ENCODE measurements around the gene SWAP70.
A peak's percentile ranks its signal among the peaks of the same experiment; 100 is the strongest.

SWAP70 gene

GRCh38 chr11:9755561-9756185 lies 91.8 kb downstream of the SWAP70 start:
- no peak for DNase-seq

GRCh38 chr11:9756461-9756860 lies 92.6 kb downstream of the SWAP70 start:
- no peak for DNase-seq

- DNase-seq: no peak
These were observed 93.0 kb downstream of the SWAP70 start for GRCh38 chr11:9756878-9757277.

DNA sequence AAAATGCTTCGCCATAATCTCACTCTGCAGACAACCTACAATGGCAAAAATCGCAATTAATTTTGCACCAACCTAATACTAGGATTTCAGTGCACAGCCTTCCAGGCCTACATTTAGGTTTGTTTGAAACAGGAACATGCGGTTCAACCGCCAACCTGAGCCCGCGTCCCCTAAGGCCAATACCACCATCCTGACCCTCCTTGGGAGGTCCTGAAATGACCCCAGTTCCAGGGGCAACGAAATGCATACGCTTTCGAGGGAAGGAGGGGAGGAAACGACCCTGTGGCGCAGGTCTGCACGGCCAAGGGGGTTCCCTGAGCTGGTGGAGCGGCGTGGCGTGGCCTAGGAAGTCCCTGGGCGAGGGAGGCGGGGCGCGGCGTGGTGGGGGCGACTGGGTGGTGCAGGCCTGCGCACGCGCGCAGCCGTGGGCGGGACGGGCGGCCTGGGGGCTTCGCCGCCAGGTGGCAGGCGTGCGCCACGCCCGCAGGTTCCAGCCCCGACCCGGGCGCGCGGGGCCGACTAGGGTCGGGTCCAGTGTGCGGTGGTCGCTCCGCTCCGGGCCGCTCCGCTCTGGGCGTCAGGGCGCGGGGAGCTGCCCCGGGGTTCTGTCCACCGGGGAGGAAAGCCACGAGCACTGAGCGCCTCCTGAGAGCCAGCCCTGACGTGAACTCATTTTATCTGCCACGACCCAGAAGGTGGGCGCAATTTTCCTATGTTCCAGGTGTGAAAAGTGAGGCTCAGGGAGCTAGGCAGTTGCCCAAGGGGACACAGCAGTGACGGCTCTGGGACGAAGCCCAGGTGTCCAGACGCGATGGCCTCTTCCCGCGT lies 94.1 kb downstream of the SWAP70 start:
- DNase-seq: peak; percentile 34

- no peak for DNase-seq
These were observed 95.0 kb downstream of the SWAP70 start for GRCh38 chr11:9758637-9759518.

GRCh38 chr11:9759519-9760192 lies 95.8 kb downstream of the SWAP70 start:
- no peak for DNase-seq

GRCh38 chr11:9760193-9760575 lies 96.3 kb downstream of the SWAP70 start:
- no peak for DNase-seq

GRCh38 chr11:9761441-9761945 lies 97.6 kb downstream of the SWAP70 start:
- DNase-seq: no peak

DNA sequence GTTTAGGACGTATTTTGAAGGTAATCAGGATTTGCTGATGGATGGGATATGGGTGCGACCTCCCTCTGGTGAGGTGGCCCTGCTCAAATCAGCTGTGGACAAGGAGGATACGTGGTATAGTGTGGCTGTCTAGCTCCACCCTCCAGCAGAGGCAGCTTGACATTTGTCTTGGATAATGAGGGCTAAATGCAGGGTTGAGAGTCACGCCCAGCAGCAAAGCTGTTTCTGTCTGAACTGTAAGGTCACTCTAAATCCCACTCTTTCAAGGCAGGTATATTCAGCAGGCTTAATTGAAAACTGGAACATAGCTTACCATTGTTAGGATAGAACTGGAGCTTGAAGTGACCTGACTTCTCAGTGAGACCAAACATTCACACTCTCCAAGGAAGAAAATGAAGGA lies 98.7 kb downstream of the SWAP70 start:
- DNase-seq: no peak

DNA sequence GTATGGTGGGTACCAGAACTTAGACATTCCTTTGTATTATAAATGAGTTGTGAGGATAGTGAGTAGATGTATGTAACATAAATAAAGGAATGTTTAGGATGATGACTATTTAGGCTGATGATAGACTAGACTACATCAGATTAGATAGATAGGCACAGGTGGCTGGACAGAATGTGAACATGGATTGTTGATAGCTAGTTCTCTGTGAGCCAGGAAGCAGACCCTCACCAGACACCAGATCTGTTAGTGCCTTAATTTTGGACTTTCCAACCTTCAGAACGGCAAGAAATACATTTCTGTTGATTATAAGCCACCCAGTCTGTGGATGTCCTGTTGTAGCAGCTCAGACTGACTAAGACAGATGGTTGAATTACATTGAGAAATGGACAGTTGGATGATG lies 99.4 kb downstream of the SWAP70 start:
- DNase-seq: no peak

DNA sequence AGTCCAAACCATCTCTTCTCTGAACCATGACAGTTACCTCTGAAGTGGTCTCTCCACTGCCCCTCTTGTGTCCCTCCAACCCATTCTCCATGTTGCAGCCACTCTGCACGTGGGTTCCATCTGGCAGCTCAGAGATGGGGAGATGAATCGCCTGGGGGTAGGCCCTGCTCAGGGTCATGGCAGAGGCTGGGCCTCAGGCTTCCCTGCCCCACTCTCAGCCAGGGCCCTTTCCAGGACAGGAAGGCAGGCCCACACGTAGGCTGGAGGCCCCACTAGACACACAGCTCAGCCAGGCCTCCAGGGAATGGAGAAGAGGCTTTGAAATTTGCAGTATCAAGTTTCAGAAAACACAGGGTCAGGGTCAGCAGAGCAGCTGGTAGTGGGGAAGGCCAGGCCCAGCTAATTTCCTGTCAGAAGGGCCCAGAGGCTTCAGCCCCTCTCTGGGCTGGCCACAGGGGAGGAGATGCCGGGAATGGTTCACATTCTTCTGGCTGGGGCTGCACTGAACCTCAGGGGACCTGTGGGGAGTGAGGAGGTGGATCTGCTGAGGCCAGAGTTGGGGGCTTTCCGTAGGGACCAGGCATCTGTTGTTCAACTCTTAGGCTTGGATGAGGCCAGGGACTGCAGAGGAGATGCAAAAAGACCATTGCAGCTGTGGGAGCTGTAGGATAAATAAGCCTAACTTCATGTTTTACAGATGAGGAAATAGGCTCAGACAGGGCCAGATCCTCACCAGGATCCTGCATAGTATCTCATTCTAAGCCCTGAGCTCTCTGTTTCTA lies 101.6 kb downstream of the SWAP70 start:
- no peak for DNase-seq

DNA sequence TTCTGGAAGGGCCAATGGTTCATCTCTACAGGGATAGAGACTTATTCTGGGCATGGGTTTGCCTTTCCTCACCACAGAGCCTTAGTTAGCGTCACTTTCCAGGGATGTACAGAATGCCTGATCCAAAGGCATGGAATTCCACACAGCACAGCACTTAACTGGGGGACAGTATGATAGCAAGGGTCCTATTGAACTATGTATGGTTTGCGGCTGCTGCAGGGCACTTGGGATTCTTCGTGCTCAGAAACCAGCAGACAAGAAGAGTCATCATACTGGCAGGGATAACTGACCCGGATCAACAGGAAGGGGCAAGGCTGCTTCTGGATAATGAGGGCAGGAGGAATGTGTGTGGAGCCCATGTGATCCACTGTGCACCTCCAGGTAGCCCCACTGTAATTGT lies 105.7 kb downstream of the SWAP70 start:
- no peak for DNase-seq

DNA sequence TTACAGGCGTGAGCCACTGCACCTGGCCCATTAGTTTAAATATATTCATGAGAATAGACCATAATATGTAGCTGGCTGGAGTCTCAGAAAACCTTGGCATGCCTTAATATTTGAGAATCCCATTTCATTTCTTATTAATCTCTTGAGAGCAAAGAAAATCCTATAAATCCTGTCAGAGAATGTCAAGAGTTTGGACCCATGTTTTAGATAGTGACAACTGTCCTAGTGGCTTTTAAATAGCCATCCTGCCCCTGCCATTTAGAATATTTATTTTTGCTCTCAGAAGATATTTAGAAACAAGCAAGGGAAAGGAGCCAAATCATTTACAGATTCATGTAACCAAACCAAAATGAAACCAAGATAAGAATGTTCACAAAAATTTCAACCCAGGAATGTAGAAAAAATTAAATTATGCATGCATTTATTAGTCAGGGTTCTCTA lies 107.2 kb downstream of the SWAP70 start:
- no peak for DNase-seq

- DNase-seq: no peak
These were observed 108.3 kb downstream of the SWAP70 start for GRCh38 chr11:9772218-9772617.

DNA sequence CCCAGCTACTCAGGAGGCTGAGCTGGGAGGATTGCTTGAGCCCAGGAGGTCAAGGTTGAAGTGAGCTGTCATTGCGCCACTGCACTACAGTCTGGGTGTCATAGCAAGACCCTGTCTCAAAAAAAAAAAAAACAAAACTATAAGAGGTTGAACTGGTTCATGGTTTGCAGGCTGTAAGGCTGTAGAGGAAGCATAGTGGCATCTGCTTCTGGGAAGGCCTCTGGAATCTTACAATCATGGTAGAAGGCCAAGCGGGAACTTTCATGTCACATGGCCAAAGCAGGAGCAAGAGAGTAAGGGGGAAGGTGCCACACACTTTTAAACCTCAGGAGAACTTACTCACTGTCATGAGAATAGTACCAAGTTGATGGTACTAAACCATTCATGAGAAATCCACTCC lies 109.6 kb downstream of the SWAP70 start:
- DNase-seq: no peak

DNA sequence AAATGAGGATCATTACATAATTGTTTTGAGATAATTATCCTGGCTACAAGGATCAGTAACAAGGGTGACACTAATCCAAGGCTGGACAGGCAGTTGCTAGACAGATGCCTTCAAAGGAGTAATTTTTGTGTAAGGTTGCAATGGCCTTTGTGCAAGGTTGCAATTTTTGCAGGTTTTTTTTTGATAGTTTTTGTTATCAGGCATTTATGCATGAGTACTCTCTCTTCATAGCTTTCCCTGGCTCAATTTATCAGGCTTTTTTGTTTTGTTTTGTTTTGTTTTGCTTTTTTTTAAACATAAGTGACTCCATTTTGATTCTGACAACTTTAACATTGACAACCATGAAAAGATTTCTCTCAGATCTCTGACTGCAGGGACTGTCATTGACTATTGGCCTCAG lies 110.2 kb downstream of the SWAP70 start:
- no peak for DNase-seq

DNA sequence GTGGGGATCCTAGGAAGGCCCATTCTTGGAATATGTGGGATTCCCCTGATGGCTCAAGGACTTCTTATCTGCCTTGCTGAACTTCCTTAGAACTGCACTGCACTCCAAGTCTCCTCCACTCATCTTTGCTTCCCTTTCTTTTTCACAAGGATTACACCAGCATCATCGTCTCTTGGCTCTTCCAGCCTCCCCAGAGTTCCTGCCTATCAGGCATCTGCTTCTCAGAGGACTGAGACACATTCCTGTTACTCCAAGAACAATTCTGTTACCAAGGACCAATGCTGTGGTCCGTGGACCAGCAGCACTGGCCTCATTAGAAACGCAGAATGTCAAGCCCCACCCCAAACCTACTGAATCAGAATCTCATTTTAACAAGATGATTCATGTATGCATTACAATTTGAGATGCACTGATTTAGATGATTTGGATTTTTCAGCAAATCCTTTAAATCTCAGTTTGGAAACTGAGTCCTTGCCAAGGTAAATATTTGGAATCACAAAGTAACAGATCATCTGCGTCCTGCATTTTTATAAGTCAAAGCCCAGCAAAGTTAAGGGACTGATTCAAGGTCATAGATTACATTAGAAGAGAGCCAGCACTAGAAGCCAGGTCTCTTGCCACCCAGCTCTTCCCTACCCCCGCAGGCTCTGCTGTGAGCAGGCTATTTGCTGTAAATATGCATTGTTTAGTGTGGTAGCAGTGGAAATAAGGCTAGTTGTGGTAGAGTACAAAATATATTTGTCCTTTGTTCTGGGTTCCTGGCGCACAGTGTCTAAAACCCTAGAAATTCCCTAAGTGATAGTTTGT lies 110.9 kb downstream of the SWAP70 start:
- no peak for DNase-seq

GRCh38 chr11:9775398-9775779 lies 111.5 kb downstream of the SWAP70 start:
- no peak for DNase-seq

- DNase-seq: no peak
These were observed 112.3 kb downstream of the SWAP70 start for GRCh38 chr11:9776203-9776602.

DNA sequence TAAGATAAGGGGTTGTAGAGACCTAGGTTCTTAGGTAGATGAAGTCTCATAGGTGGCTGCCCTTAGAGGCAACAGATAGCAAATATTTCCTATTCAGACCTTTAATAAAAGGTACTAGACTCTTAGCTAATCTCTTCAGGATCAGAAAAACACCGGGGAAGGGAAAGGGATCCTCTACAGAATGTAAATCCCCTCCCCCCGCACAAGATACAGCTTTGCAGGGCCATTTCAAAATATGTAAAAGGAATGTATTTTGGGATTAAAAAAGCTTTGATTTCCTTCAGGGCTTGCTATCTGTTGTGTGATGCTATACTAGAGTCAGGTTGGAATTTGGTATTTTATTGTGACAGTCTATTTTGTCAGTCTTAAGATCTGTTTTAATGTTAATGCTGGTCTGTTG lies 113.2 kb downstream of the SWAP70 start:
- no peak for DNase-seq

GRCh38 chr11:9777525-9777924 lies 113.6 kb downstream of the SWAP70 start:
- no peak for DNase-seq
